Tibial nerve (tissue), 4 donors: ENCODE data around the gene MTCH2. TPM values are rescaled to one million over a fixed set of nuclear protein-coding genes. Genes with fewer than 3 reads are reported as not detected.

Source experiments
- DNase-seq, 2 donors: peaks; one replicate each; pipeline ENCODE4 v3.0.0-alpha.2; 2019; ENCODE audit warnings: low spot score in 2 of 2
- H3K27ac ChIP-seq, 4 donors: fragments of 200-600 bp; sonication (generic) in 3 of 4; one replicate each; pipeline ENCODE4 v1.5.1; 2017 to 2019; ENCODE audit warnings: mild to moderate bottlenecking in 1 of 4
- H3K27me3 ChIP-seq, 2 donors: fragments of 200-600 bp; sonication (generic) in 1 of 2; one replicate each; pipeline versions ENCODE4 v1.5.1 to v1.6.0; 2017 to 2019
- H3K36me3 ChIP-seq, 3 donors: fragments of 200-600 bp; sonication (generic); one replicate each; pipeline ENCODE4 v1.5.1; 2018 to 2019
- H3K4me1 ChIP-seq, 4 donors: fragments of 200-600 bp; sonication (generic) in 3 of 4; one replicate each; pipeline ENCODE4 v1.5.1; 2017 to 2019
- H3K4me3 ChIP-seq, 4 donors: fragments of 200-600 bp; sonication (generic) in 3 of 4; one replicate each; pipeline ENCODE4 v1.5.1; 2017 to 2019; ENCODE audit warnings: mild to moderate bottlenecking in 1 of 4, moderate library complexity in 1 of 4
- H3K9me3 ChIP-seq, 4 donors: fragments of 200-600 bp; sonication (generic) in 3 of 4; one replicate each; pipeline ENCODE4 v1.5.1; 2017 to 2019
- CTCF ChIP-seq, 5 experiments: fragments of 200-600 bp in 3 of 5; fragments of 450-650 bp in 2 of 5; sonication (generic) in 3 of 5; IDR thresholded peaks; one replicate each; pipeline ENCODE4 v1.5.1; 2016 to 2019; ENCODE audit warnings: antibody characterized with exemption in 5 of 5, mild to moderate bottlenecking in 3 of 5, moderate library complexity in 2 of 5
- EP300 ChIP-seq, 2 donors: sonication (generic); formaldehyde crosslinking; IDR thresholded peaks; one replicate each; pipeline ENCODE4 v1.6.1; 2017; ENCODE audit warnings: antibody characterized with exemption in 2 of 2, mild to moderate bottlenecking in 1 of 2
- POLR2A ChIP-seq, 2 donors: fragments of 450-650 bp; IDR thresholded peaks; one replicate each; pipeline ENCODE4 v1.6.1; 2017; ENCODE audit warnings: antibody characterized with exemption in 2 of 2, mild to moderate bottlenecking in 2 of 2, moderate library complexity in 2 of 2
- WGBS, 2 donors: methylation state at CpG; one replicate each; pipeline ENCODE4 v1.1.5; 2018; 5-methylcytosine and 5-hydroxymethylcytosine counted together
- total RNA-seq, 4 donors: library from RNA; depleted of rRNA; stranded (reverse); fragments of >200 nt; gene quantifications; one replicate each; pipeline ENCODE4 v1.1.0, GENCODE V29; 2016

MTCH2 gene
- total RNA-seq, 4 donors from 2014 or later, result 33.0 to 50.2 (median 36.3) TPM

- TF ChIP-seq POLR2A (IDR thresholded peaks at IDR 0.05) (no peak), EP300 (IDR thresholded peaks at IDR 0.05) (no peak), CTCF (IDR thresholded peaks at IDR 0.05) (no peak)
- Histone ChIP-seq H3K4me3 (no peak overlapping the region), H3K4me1 (peaks cover 0 to 20% (median 4%) of the 10 kb centered on the region in 4 donors), H3K27me3 (no peaks in the 10 kb centered on the region), H3K9me3 (no peaks in the 10 kb centered on the region), H3K36me3 (peaks cover 0 to 14% (median 0%) of the 10 kb centered on the region in 3 donors), H3K27ac (no peak overlapping the region)
- WGBS, 2 donors, result 80 to 91% methylated on average over 3 of the region's 3 CpGs
- DNase-seq, result no peak
Measured at GRCh38 chr11:47605921-47606320, 36.4 kb downstream of the MTCH2 start.

- no peak overlapping the region for H3K27ac ChIP-seq
- no peaks in the 10 kb centered on the region for H3K36me3 ChIP-seq
- H3K4me1 ChIP-seq, result peaks cover 0 to 17% (median 4%) of the 10 kb centered on the region in 4 donors
- H3K9me3 ChIP-seq, result no peaks in the 10 kb centered on the region
- DNase-seq, result no peak
- TF ChIP-seq CTCF (IDR thresholded peaks at IDR 0.05) (no peak), POLR2A (IDR thresholded peaks at IDR 0.05) (no peak), EP300 (IDR thresholded peaks at IDR 0.05) (no peak)
- no peaks in the 10 kb centered on the region for H3K27me3 ChIP-seq
- no peak overlapping the region for H3K4me3 ChIP-seq
- WGBS, 2 donors, result 84 to 85% methylated on average over 4 of the region's 4 CpGs
Measured at GRCh38 chr11:47603295-47603694, 39.1 kb downstream of the MTCH2 start.

- 57 to 66% methylated on average over 4 of the region's 4 CpGs for WGBS, 2 donors
- DNase-seq, result no peak
- H3K27ac ChIP-seq, result no peak overlapping the region
- H3K36me3 ChIP-seq, result no peaks in the 10 kb centered on the region
- H3K4me1 ChIP-seq, result no peaks in the 10 kb centered on the region
- H3K27me3 ChIP-seq, result peaks cover 0 to 8% of the 10 kb centered on the region in 2 donors
- TF ChIP-seq POLR2A (IDR thresholded peaks at IDR 0.05) (no peak), CTCF (IDR thresholded peaks at IDR 0.05) (no peak), EP300 (IDR thresholded peaks at IDR 0.05) (no peak)
- no peak overlapping the region for H3K4me3 ChIP-seq
- no peaks in the 10 kb centered on the region for H3K9me3 ChIP-seq
Measured at GRCh38 chr11:47599902-47600301, 42.5 kb downstream of the MTCH2 start.

GRCh38 chr11:47595967-47596366 is 46.4 kb downstream of the MTCH2 start:
- no peak for TF ChIP-seq CTCF (IDR thresholded peaks at IDR 0.05)
- no peak for TF ChIP-seq POLR2A (IDR thresholded peaks at IDR 0.05)
- TF ChIP-seq EP300 (IDR thresholded peaks at IDR 0.05), result no peak
- H3K36me3 ChIP-seq, result no peaks in the 10 kb centered on the region
- no peak for DNase-seq
- H3K27me3 ChIP-seq, result peaks cover 0 to 33% of the 10 kb centered on the region in 2 donors
- peaks cover 0 to 24% (median 5%) of the 10 kb centered on the region in 4 donors for H3K4me1 ChIP-seq
- 100% methylated on average over 1 of the region's 1 CpG for WGBS, 2 donors
- H3K9me3 ChIP-seq, result no peaks in the 10 kb centered on the region
- H3K27ac ChIP-seq, result no peak overlapping the region
- H3K4me3 ChIP-seq, result no peak overlapping the region

GRCh38 chr11:47595029-47595428 is 47.3 kb downstream of the MTCH2 start:
- no peak for TF ChIP-seq POLR2A (IDR thresholded peaks at IDR 0.05)
- TF ChIP-seq CTCF (IDR thresholded peaks at IDR 0.05), result no peak
- TF ChIP-seq EP300 (IDR thresholded peaks at IDR 0.05), result no peak
- H3K4me1 ChIP-seq, result peaks cover 0 to 27% (median 5%) of the 10 kb centered on the region in 4 donors
- WGBS, 2 donors, result 55 to 73% methylated on average over 7 of the region's 7 CpGs
- DNase-seq, result no peak
- no peaks in the 10 kb centered on the region for H3K9me3 ChIP-seq
- H3K36me3 ChIP-seq, result no peaks in the 10 kb centered on the region
- no peak overlapping the region for H3K27ac ChIP-seq
- no peak overlapping the region for H3K4me3 ChIP-seq
- peaks cover 0 to 33% of the 10 kb centered on the region in 2 donors for H3K27me3 ChIP-seq
